Measurements from ENCODE around the gene TMEM18.
A peak's percentile ranks its signal among the peaks of the same experiment; 100 is the strongest.

TMEM18 gene

GRCh38 chr2:673016-673415 lies 4.2 kb downstream of the TMEM18 start:
- no peaks in the 10 kb centered on the region for H3K9me3 ChIP-seq (ENCODE audit: control insufficient read depth, low read length)
- no peak for DNase-seq
- no peak overlapping the region for H2BK15ac ChIP-seq (ENCODE audit: low read depth, poor library complexity, severe bottlenecking)
- H3K4ac ChIP-seq (ENCODE audit: low read depth in 1 of 2, low read length in 2 of 2), result no peak overlapping the region
- WGBS, result 95% methylated on average over 9 of the region's 9 CpGs
- no peak overlapping the region for H3K4me2 ChIP-seq (ENCODE audit: low read length, poor library complexity, severe bottlenecking)
- H2AK5ac ChIP-seq (ENCODE audit: low read length, severe bottlenecking), result no peak overlapping the region
- H4K91ac ChIP-seq (ENCODE audit: low read length), result peak overlapping the region; percentile 9
- H2BK120ac ChIP-seq (ENCODE audit: low read depth, low read length), result no peak overlapping the region
- peaks cover 24% of the 10 kb centered on the region for H3K79me1 ChIP-seq (replicated peaks; ENCODE audit: low read length, poor library complexity, severe bottlenecking)
- peak overlapping the region; percentile 19 for H3K27ac ChIP-seq (ENCODE audit: low read length, poor library complexity, severe bottlenecking)
- peaks cover 36 to 40% of the 10 kb centered on the region in 2 experiments for H3K36me3 ChIP-seq (ENCODE audit: control insufficient read depth in 1 of 2, insufficient read depth in 2 of 2, low read depth in 1 of 2, low read length in 2 of 2)
- H4K8ac ChIP-seq (ENCODE audit: low read length), result no peak overlapping the region
- peak overlapping the region in 1 of 2 experiments; percentile 20 for H3K23ac ChIP-seq (ENCODE audit: low read length in 2 of 2)
- H2BK12ac ChIP-seq (ENCODE audit: low read length in 2 of 2), result no peak overlapping the region
- no peak overlapping the region for H3K18ac ChIP-seq (ENCODE audit: low read depth in 1 of 2, low read length in 2 of 2)
- peak overlapping the region; percentile 17 for H3K9ac ChIP-seq (ENCODE audit: low read length)
- H3K4me1 ChIP-seq (ENCODE audit: control insufficient read depth, insufficient read depth, low read depth, low read length), result peaks cover 22% of the 10 kb centered on the region
- no peaks in the 10 kb centered on the region for H3K27me3 ChIP-seq (ENCODE audit: control insufficient read depth in 1 of 2, insufficient read depth in 1 of 2, low read length in 2 of 2)
- H3K4me3 ChIP-seq (ENCODE audit: insufficient read depth in 1 of 2, low read depth in 1 of 2, low read length in 2 of 2), result no peak overlapping the region
- H2AFZ ChIP-seq (ENCODE audit: low read depth, low read length), result no peak overlapping the region
- H3K14ac ChIP-seq (ENCODE audit: low read length in 2 of 2), result no peak overlapping the region
- H2BK5ac ChIP-seq (ENCODE audit: low read depth, low read length, poor library complexity, severe bottlenecking), result no peak overlapping the region

- no peaks in the 10 kb centered on the region for H3K27me3 ChIP-seq (ENCODE audit: control insufficient read depth in 1 of 2, insufficient read depth in 1 of 2, low read length in 2 of 2)
- H3K9ac ChIP-seq (ENCODE audit: low read length), result no peak overlapping the region
- no peak overlapping the region for H4K8ac ChIP-seq (ENCODE audit: low read length)
- H2BK15ac ChIP-seq (ENCODE audit: low read depth, poor library complexity, severe bottlenecking), result no peak overlapping the region
- no peak overlapping the region for H3K18ac ChIP-seq (ENCODE audit: low read depth in 1 of 2, low read length in 2 of 2)
- no peak overlapping the region for H4K91ac ChIP-seq (ENCODE audit: low read length)
- no peak overlapping the region for H3K4me2 ChIP-seq (ENCODE audit: low read length, poor library complexity, severe bottlenecking)
- H3K14ac ChIP-seq (ENCODE audit: low read length in 2 of 2), result no peak overlapping the region
- peaks cover 36 to 45% of the 10 kb centered on the region in 2 experiments for H3K36me3 ChIP-seq (ENCODE audit: control insufficient read depth in 1 of 2, insufficient read depth in 2 of 2, low read depth in 1 of 2, low read length in 2 of 2)
- no peaks in the 10 kb centered on the region for H3K9me3 ChIP-seq (ENCODE audit: control insufficient read depth, low read length)
- no peak overlapping the region for H2BK5ac ChIP-seq (ENCODE audit: low read depth, low read length, poor library complexity, severe bottlenecking)
- no peak overlapping the region for H2BK12ac ChIP-seq (ENCODE audit: low read length in 2 of 2)
- no peak overlapping the region for H3K23ac ChIP-seq (ENCODE audit: low read length in 2 of 2)
- peaks cover 24% of the 10 kb centered on the region for H3K79me1 ChIP-seq (replicated peaks; ENCODE audit: low read length, poor library complexity, severe bottlenecking)
- no peak overlapping the region for H3K4me3 ChIP-seq (ENCODE audit: insufficient read depth in 1 of 2, low read depth in 1 of 2, low read length in 2 of 2)
- H3K4me1 ChIP-seq (ENCODE audit: control insufficient read depth, insufficient read depth, low read depth, low read length), result peaks cover 22% of the 10 kb centered on the region
- H3K4ac ChIP-seq (ENCODE audit: low read depth in 1 of 2, low read length in 2 of 2), result no peak overlapping the region
- H2AFZ ChIP-seq (ENCODE audit: low read depth, low read length), result no peak overlapping the region
- WGBS, result 96% methylated on average over 13 of the region's 13 CpGs
- no peak for DNase-seq
- H2AK5ac ChIP-seq (ENCODE audit: low read length, severe bottlenecking), result no peak overlapping the region
- H3K27ac ChIP-seq (ENCODE audit: low read length, poor library complexity, severe bottlenecking), result no peak overlapping the region
- no peak overlapping the region for H2BK120ac ChIP-seq (ENCODE audit: low read depth, low read length)
These were observed 4.7 kb downstream of the TMEM18 start for GRCh38 chr2:672606-672905.

DNA sequence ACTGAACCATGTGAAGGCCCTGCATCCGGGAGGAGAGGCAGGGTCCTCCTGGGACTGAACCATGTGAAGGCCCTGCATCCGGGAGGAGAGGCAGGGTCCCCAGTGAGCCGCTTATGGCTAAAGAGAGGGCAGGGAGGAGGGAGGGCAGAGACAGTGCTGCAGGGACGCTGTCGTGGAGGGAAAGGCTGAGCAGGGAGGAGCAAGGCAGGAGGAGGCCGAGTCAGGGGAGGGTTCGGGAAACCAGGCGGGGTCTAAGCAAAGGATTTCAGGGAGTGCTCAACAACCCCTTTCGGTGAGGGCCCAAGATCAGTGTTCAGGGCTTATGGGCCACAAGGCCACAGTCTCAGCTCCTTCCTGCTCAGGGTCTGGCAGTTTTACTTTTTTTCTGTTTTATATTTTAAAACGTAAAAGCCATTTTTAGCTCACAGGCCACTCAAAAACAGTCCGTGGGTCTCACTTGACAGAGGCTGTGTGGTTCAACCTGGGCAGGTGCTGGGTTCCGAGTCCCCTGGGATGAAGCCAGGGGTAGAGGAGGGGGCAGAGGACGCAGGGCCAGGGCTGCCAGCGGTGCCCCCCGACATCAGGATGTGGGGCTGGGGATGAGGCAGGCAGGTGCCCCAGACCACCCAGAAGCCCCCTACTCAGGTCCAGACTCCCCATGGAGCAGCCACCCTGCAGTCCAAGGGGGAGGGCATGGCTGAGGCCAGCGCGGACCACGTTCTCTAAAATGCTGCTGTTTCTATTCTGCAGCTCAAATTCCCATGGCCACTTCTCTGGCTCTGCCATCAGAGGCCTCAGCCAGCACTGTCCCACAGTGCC lies 5.2 kb downstream of the TMEM18 start:
- H3K27ac ChIP-seq (ENCODE audit: low read length, poor library complexity, severe bottlenecking), result no peak overlapping the region
- no peak overlapping the region for H3K4ac ChIP-seq (ENCODE audit: low read depth in 1 of 2, low read length in 2 of 2)
- H3K18ac ChIP-seq (ENCODE audit: low read depth in 1 of 2, low read length in 2 of 2), result no peak overlapping the region
- no peak overlapping the region for H2AFZ ChIP-seq (ENCODE audit: low read depth, low read length)
- no peak overlapping the region for H3K9ac ChIP-seq (ENCODE audit: low read length)
- H4K8ac ChIP-seq (ENCODE audit: low read length), result no peak overlapping the region
- no peak overlapping the region for H3K14ac ChIP-seq (ENCODE audit: low read length in 2 of 2)
- H4K91ac ChIP-seq (ENCODE audit: low read length), result peak overlapping the region; percentile 31
- no peak overlapping the region for H2AK5ac ChIP-seq (ENCODE audit: low read length, severe bottlenecking)
- peaks cover 36 to 47% of the 10 kb centered on the region in 2 experiments for H3K36me3 ChIP-seq (ENCODE audit: control insufficient read depth in 1 of 2, insufficient read depth in 2 of 2, low read depth in 1 of 2, low read length in 2 of 2)
- H2BK120ac ChIP-seq (ENCODE audit: low read depth, low read length), result no peak overlapping the region
- H2BK15ac ChIP-seq (ENCODE audit: low read depth, poor library complexity, severe bottlenecking), result no peak overlapping the region
- H3K27me3 ChIP-seq (ENCODE audit: control insufficient read depth in 1 of 2, insufficient read depth in 1 of 2, low read length in 2 of 2), result no peaks in the 10 kb centered on the region
- H2BK5ac ChIP-seq (ENCODE audit: low read depth, low read length, poor library complexity, severe bottlenecking), result no peak overlapping the region
- H3K9me3 ChIP-seq (ENCODE audit: control insufficient read depth, low read length), result no peaks in the 10 kb centered on the region
- no peak overlapping the region for H3K4me3 ChIP-seq (ENCODE audit: insufficient read depth in 1 of 2, low read depth in 1 of 2, low read length in 2 of 2)
- peaks cover 24% of the 10 kb centered on the region for H3K79me1 ChIP-seq (replicated peaks; ENCODE audit: low read length, poor library complexity, severe bottlenecking)
- no peak overlapping the region for H2BK12ac ChIP-seq (ENCODE audit: low read length in 2 of 2)
- peaks cover 22% of the 10 kb centered on the region for H3K4me1 ChIP-seq (ENCODE audit: control insufficient read depth, insufficient read depth, low read depth, low read length)
- H3K4me2 ChIP-seq (ENCODE audit: low read length, poor library complexity, severe bottlenecking), result no peak overlapping the region
- DNase-seq, result no peak
- 94% methylated on average over 17 of the region's 18 CpGs for WGBS
- no peak overlapping the region for H3K23ac ChIP-seq (ENCODE audit: low read length in 2 of 2)

GRCh38 chr2:671072-671471 lies 6.1 kb downstream of the TMEM18 start:
- Histone ChIP-seq H4K91ac (ENCODE audit: low read length) (no peak overlapping the region), H2AK5ac (ENCODE audit: low read length, severe bottlenecking) (no peak overlapping the region), H3K4me3 (ENCODE audit: insufficient read depth in 1 of 2, low read depth in 1 of 2, low read length in 2 of 2) (no peak overlapping the region), H3K4me1 (ENCODE audit: control insufficient read depth, insufficient read depth, low read depth, low read length) (peaks cover 20% of the 10 kb centered on the region), H3K18ac (ENCODE audit: low read depth in 1 of 2, low read length in 2 of 2) (no peak overlapping the region), H3K14ac (ENCODE audit: low read length in 2 of 2) (no peak overlapping the region), H2BK5ac (ENCODE audit: low read depth, low read length, poor library complexity, severe bottlenecking) (no peak overlapping the region), H3K9me3 (ENCODE audit: control insufficient read depth, low read length) (no peaks in the 10 kb centered on the region), H3K79me1 (replicated peaks; ENCODE audit: low read length, poor library complexity, severe bottlenecking) (peaks cover 31% of the 10 kb centered on the region), H3K36me3 (ENCODE audit: control insufficient read depth in 1 of 2, insufficient read depth in 2 of 2, low read depth in 1 of 2, low read length in 2 of 2) (peaks cover 42 to 51% of the 10 kb centered on the region in 2 experiments), H3K4me2 (ENCODE audit: low read length, poor library complexity, severe bottlenecking) (no peak overlapping the region), H4K8ac (ENCODE audit: low read length) (no peak overlapping the region), H2BK15ac (ENCODE audit: low read depth, poor library complexity, severe bottlenecking) (no peak overlapping the region), H2BK120ac (ENCODE audit: low read depth, low read length) (no peak overlapping the region), H3K27ac (ENCODE audit: low read length, poor library complexity, severe bottlenecking) (no peak overlapping the region), H3K9ac (ENCODE audit: low read length) (no peak overlapping the region), H2BK12ac (ENCODE audit: low read length in 2 of 2) (no peak overlapping the region), H3K23ac (ENCODE audit: low read length in 2 of 2) (no peak overlapping the region), H3K4ac (ENCODE audit: low read depth in 1 of 2, low read length in 2 of 2) (no peak overlapping the region), H3K27me3 (ENCODE audit: control insufficient read depth in 1 of 2, insufficient read depth in 1 of 2, low read length in 2 of 2) (no peaks in the 10 kb centered on the region), H2AFZ (ENCODE audit: low read depth, low read length) (no peak overlapping the region)
- DNase-seq, result no peak
- 95% methylated on average over 6 of the region's 9 CpGs for WGBS

All from mesenchymal stem cell (in vitro differentiated cells and primary cell).